OCI-LY1 (cell line): Measurements from ENCODE around the gene SREBF1.

Source experiments
- CTCF ChIP-seq: fragments of 200-600 bp; sonication (generic), shearing (Covaris generic); IDR thresholded peaks from 2 replicates; pipeline ENCODE4 v1.5.1; 2017; ENCODE audit warnings: mild to moderate bottlenecking, antibody characterized with exemption, low read length, moderate library complexity, mixed read lengths
- EZH2 ChIP-seq: fragments of 200-600 bp; sonication (generic), shearing (Covaris generic); IDR thresholded peaks from 2 replicates; pipeline ENCODE4 v1.8.0; 2017; ENCODE audit warnings: borderline replicate concordance, mixed run types, mild to moderate bottlenecking, antibody characterized with exemption, low read length, moderate library complexity, mixed read lengths

- TF ChIP-seq CTCF = no peak
- no peak for TF ChIP-seq EZH2
These were observed 25.9 kb downstream of the SREBF1 start for GRCh38 chr17:17810895-17811248.
